Activated CD4-positive, alpha-beta T cell treated with anti-CD3 and anti-CD28 coated beads, Interleukin-2, amount 50 U/mL, for 4 hours (primary cell): ENCODE measurements around the gene TLK2.
"Not testable (repeated sequence)": the region's sequence is repeated elsewhere in the genome, so short reads cannot be mapped to it uniquely, and the experiment has no call there.

Source experiments
- DNase-seq, 2 experiments: peaks; one replicate each; pipeline ENCODE4 v3.0.0-alpha.2; 2020

The TLK2 gene

DNA sequence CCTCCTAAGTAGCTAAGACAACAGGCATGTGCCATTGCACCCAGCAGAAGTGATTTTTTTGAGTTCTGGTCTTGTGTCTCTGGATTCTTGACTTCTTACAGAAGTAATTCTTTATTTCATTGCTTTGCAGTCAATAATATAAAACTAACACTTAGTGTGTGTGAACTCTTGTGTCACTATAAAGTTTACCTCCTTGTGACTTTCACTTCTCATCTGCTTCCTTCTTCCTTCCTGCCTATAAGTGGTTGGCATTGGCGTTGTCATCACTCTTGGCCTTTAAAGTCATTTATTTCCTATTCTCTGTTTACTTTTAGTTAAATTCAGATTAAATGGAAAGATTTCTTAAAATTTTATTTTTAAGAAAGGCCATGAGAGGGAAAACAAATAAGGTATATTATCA is 12.4 kb downstream of the TLK2 start:
- DNase-seq = not testable (repeated sequence)

DNA sequence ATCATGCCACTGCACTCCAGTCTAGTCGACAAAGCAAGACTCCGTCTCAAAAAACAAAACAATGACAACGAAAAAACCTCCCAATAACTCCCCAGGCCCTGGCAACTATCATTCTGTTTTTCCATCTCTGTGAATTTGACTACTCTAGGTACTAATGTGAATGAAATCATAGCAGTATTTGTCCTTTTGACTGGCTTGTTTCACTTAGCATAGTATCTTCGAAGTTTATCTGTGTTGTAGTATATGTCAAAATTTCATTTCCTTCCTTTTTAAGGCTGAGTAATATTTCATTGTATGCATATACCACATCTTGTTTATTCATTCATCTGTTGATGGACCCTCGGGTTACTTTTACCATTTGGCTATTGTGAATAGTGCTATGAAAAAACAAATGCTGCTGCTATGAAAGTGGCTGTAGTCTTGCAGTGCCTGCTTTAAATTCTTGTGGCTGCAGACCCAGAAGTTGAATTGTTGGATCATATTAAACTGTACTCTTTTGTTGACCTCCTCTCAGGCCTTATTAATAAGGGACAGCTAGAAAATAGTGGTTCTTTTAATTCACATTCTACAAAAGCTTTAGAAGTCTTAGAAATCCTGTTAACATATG is 14.5 kb downstream of the TLK2 start:
- not testable (repeated sequence) for DNase-seq

DNA sequence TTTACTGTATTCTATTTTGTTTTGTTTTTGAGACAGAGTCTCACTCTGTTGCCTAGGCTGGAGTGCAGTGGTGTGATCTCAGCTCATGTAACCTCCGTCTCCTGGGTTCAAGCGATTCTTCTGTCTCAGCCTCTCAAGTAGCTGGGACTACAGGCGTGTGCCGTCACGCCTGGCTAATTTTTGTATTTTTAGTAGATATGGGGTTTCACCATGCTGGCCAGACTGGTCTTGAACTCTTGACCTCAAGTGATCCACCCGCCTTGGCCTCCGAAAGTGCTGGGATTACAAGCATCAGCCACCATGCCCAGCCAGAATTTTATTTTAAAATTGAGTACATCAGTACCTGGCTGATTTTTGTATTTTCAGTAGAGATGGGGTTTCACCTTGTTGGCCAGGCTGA is 15.4 kb downstream of the TLK2 start:
- not testable (repeated sequence) for DNase-seq

DNA sequence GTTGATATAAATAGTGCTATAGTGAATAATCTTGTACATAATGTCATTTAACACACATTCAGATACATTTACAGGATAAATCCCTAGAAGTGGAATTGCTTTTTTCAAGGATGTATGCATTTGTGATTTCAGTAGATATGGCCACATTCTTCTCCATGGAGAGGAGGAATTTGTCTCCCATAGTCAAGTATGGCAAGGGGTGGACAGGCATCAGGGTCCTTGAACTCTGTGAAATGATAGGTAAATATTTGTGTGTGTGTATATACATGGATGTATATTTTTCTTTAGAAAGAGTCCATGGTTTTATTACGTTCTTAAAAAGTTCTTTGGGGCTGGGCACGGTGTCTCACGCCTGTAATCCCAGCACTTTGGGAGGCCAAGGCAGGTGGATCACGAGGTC is 17.7 kb downstream of the TLK2 start:
- not testable (repeated sequence) for DNase-seq

DNA sequence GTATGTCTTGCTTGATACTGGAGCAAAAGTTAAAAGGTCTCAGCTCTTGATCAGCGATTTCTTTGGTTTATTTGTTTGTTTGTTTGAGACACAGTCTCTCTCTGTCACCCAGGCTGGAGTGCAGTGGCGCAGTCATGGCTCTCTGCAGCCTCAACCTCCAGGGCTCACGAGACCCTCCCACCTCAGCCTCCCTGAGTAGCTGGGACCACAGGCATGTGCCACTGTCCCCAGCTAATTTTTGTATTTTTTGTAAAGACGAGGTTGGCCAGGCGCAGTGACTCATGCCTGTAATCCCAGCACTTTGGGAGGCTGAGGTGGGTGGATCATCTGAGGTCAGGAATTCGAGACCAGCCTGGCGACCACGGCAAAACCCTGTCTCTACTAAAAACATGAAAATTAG is 20.2 kb downstream of the TLK2 start:
- DNase-seq = not testable (repeated sequence)

DNA sequence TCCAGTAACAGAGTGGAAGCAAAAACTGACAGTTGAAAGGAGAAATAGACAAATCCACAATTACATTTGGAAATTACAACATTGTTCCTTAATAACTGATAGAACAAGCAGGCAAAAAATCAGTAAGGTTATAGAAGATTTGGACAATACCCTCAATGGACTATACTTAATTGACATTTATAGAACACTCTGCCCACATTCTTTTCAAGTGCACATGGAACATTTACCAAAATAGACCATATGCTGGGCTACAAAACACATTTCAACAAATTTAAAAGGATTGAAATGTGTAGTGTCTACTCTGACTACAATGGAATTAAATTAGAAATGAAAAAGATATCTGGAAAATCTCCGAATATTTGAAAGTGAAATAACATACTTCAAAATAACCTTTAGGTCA is 21.8 kb downstream of the TLK2 start:
- not testable (repeated sequence) for DNase-seq

DNA sequence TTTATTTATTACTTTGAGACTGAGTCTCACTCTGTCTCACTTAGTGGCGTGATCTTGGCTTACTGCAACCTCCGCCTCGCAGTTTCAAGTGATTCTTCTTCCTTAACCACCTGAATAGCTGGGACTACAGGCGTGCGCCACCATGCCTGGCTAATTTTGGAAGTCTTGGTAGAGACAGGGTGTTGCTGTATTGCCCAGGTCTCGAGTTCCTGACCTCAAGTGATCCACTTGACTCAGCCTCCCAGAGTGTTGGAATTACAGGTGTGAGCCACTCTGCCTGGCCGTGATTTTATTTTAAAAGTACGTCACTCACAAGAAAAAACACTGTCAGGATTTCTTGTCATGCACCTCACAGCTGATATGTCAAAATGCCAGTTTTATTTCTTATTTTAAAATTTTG is 26.2 kb downstream of the TLK2 start:
- DNase-seq = not testable (repeated sequence)

DNA sequence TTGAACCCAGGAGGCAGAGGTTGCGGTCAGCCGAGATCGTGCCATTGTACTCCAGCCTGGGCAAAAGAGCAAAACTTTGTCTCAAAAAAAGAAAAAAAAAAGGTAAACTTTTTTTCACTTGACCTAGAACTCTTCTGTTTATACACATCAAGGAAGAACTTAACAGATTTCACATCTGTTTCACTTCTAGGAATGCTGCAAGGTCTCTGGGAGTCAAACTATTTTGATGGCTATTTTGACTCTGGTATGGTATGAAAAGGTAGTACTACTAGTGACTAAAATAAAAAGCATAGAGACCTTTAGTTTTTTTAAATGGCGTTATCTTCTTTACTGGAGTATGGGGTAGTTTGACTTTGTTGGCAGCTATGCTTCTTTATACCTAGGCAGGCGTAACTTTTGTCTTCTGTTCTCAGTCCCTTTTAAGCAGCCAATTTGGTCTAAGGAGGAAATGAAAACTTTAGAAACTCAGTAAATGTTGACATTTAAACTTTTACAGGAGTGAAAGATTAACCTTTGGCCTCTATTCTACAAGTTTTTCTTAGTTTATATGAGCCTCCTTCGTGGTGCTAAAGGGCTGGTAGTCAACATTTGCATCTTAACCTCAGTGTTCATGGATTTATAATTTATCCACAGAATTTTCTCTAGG is 28.7 kb downstream of the TLK2 start:
- DNase-seq = not testable (repeated sequence)

DNA sequence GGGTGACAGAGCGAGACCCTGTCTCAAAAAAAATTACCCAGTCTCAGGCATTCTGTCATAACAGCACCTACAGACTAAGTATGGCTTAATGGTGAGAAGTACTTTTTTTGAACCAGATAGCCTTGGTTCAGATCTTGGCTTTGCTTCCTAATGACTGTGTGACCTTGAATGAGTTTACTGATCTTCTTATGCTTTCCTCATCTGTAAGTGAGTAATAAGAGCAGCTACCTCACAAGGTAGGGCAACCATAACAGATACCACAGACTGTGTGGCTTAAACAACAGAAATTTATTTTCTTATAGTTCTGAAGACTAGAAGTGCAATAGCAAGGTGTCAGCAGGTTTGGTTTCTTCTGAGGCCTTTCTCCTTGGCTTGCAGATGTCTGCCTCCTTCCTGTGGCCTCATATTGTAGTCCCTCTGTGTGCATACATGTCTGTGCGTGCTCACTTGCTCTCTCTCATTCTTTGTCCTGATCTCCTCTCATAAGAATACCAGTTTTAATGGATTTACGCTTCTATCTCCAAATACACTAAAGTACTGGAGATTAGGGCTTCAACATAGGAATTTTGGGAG is 31.7 kb downstream of the TLK2 start:
- DNase-seq = not testable (repeated sequence)

DNA sequence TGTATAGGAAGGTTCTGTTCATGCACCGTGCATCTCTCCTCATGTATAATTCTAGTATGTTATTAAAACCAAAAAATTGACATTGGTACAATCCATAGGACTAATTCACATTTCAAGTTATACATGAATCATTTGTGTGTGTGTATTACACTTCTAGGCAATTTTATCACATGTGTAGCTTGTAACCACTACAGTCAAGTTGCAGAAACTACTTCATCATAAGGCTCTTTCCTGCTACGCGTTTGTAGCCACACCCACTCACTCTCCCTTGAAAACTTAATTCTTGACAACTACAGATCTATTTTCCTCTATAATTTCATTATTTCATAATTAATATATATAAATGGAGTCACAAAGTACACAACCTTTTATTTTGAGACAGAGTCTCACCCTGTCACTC is 32.4 kb downstream of the TLK2 start:
- not testable (repeated sequence) for DNase-seq

DNA sequence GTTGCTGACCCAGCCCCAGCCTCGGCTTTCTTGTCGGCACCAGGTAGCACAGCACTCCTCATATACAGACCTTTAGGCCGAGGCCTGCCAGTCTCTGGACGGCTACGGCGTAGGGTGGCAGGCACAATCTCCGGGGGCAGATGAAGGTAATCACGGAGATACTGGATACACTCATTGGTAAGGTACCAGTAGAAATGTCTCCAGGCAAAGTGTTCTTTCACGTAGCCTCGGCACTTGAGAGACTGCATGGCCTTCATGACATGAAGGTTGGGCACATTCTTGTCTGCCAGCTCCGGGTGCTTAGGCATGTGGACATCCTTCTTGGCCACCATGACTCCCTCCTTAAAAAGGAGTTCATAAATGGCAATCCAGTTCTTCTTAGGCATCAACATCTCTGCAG is 37.8 kb downstream of the TLK2 start:
- not testable (repeated sequence) for DNase-seq

DNA sequence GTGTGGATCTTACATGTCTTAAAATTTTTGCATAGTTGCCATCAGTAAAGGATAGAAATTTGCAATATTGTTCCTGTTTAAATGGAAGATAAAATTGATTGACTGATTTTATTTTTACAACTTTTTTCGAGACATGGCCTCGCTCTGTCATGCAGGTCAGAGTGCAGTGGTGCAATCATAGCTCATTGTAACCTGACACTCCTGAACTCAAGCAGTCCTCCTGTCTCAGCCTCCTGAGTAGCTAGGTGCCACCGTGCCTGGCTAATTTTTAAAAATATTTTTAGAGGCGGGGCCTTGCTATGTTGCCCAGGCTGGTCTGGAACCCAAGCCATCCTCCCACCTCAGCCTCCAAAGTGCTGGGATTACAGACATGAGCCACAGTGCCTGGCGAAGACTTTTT is 42.7 kb downstream of the TLK2 start:
- not testable (repeated sequence) for DNase-seq

DNA sequence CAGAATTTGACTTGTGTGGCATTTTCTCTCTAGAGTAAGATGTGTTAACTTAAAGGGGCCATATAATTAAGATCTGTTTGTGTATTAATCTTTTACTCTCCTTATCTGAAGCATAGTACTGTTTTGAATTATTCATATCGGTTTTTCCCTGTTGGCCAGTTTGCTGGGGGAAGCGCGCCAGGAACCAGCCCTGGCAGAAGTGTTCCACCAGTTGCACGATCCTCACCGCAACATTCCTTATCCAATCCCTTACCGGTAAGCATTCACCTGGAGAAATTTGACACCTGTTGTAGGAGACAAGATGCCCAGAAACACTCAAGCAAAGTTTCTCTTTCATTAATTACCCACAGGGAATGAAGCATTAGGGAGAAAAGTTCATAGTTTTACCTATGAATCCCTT is 45.5 kb downstream of the TLK2 start:
- not testable (repeated sequence) for DNase-seq

DNA sequence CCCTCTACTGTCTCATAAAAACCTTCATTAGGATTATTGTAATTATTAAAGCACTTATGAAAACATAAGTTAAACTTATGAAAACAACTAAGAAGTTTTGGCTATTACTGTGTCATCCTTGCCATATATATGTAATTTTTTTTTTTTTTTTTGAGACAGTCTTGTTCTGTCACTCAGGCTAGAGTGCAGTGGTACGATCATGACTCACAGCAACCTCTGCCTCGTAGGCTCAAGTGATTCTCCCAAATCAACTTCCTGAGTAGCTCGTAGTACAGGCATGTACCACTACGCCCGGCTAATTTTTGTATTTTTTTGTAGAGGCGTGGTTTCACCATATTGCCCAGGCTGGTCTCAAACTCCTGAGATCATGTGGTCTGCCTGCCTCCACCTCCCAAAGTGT is 46.7 kb downstream of the TLK2 start:
- not testable (repeated sequence) for DNase-seq

DNA sequence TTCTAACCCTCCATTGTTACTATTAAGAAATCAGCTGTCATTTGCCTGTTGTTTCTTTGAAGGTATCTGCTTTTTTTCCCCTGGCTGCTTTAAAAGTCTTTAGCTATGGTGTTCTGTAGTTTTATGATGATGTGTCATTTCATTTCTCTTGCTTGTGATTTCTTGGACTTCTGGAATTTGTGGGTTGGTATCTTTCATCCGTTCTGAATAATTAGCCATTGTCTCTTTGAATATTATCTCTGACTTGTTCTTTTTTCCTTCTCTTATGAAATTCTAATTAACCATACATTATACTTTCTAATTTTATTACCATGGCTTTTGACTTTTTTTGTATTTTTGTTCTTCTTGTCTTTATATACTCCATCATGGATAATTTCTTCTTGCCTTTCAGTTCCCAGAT is 52.3 kb downstream of the TLK2 start:
- DNase-seq = not testable (repeated sequence)

DNA sequence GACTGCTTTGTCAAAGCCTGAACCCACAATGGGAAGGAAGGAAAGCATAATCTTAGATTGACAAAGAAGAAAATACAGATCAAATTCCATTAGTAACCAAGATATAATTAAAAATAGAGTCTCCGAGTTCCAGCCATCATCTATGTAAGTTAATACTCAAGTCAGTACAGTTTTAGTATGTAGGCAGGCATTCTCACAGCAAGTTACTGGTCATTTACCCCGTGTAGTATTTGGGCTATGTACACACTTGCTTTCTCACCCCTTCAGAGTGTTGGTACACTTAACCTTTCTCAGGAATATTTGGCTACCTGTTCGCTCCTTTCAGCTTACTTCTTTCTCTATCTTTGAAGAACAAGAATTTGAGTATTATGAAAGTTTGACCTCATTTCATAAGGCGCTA is 57.9 kb downstream of the TLK2 start:
- not testable (repeated sequence) for DNase-seq

DNA sequence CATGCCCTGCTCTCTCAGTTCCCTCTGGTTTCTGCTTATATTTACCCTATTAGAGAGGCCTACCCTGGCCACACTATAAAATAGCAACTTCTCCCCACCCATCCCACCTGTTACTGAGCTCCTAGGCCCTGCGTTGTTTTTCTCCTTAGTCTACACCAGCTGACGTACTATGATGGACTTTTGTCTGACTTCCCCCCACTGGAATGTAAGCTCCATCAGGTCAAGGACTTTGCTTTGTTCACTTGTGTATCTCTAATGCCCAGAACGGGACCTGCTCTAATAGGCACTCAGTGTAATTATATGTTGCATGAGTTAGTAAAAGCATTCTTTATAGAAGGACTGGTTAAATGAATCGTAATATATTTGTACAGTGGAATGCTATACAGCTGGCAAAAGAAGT is 62.4 kb downstream of the TLK2 start:
- DNase-seq = not testable (repeated sequence)

DNA sequence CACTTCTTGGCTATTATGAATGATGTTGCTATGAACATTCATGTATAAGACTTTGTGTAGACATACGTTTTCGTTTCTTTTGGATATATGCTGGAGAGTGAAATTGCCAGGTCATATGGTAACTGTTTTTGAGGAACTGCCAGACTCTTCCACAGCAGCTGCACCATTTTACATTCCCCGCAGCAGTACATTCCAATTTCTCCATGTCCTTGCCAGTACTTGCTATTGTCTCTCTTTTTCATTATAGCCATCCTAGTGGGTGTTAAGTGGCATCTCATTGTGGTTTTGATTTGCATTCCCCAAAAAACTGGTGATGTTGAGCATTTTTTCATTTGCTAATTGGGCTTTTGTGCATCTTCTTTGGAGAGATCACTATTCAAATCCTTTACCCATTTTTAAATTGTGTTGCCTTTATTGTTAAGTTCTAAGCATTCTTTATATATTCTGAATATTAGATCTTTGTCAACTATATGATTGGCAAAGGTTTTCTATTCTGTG is 64.7 kb downstream of the TLK2 start:
- DNase-seq = not testable (repeated sequence)

DNA sequence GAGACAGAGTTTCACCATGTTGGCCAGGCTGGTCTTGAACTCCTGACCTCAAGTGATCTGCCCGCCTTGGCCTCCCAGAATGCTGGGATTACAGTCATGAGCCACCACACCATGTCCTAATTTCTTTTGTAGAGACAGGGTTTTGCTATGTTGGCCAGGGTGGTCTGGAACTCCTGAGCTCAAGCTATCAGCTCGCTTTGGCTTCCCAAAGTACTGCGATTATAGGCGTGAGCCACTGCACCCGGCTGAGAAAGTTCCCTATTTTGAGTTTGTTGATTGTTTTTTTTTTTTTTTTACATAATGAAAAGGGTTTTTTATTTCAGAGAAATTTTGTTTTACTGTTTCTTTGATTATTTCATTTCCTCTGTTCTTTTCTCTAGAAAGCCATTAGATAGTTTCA is 67.4 kb downstream of the TLK2 start:
- not testable (repeated sequence) for DNase-seq

DNA sequence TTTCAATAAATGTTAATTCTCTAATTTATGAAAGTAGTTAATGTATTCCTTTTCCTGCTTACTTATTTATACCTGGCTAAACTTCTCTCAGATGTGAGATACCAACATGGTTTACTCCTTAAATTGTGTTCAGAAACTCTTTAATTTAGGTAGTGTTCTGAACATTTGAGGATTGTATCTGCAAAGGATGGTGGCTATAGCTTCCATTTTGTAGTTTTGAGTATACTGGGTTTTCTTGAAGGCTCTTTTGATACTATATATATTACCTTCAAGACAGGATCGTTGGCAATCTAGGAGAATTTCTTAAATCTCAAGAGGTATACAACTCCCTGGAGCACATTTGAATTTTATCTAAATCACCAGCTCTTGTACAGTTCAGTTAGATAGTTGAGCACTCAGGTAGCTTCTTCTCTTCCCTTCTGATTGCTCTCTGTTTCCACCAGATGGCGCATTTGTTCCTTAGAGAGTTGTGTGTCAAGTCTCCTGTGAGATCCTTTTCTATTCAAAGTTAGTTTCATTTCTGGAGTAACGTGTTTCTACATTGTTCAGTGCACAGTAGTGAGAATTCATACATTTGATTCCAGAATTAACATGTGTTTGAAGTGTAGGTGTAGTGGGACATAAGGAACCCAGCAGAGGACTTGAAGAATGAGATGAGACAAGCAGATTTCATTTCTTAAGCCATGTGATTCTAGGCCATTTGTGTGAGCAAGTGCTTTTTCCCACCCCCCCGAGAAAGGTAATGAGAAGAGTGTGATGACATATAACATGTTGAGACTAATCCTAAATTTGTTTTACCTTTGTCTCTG is 74.4 kb downstream of the TLK2 start:
- peak; percentile 4 to 6 for DNase-seq

DNA sequence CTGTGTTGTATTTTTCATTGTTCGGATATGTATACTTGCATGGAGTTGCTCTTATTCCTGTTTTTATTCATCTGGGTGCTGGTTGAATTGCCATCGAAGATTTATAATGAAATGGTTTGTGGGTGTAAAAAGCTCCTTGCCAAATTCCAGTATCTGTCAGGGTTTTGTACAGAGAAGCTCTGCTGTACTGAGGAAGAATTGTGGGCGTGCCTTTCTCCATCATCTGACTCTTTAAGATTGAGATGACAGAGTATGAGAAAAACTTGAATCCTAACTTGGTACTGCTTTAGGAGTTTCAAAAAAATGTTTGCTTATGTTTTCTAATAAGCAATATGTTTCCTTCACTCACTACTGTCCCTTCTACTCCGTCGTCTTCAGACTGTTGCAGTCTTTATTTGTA is 78.9 kb downstream of the TLK2 start:
- not testable (repeated sequence) for DNase-seq

DNA sequence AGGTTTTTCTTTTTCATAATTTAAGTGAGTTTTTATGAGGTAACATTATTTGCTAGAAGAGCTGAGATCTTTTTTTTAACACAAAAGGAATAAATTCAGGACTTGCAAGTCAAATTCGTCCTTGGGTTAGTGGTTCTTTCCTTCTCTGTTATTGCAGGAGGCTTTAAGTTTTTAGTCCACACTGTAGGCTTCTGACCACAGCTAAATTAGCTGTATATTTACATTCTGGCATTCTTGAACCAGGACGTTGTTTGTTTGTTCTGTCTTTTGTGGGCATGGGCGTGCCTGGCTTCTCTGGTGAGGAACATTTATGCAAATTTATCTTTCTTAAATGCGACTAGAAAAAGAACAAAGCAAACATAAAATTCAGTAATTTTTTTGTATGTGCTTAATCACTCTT is 80.3 kb downstream of the TLK2 start:
- DNase-seq = not testable (repeated sequence)

DNA sequence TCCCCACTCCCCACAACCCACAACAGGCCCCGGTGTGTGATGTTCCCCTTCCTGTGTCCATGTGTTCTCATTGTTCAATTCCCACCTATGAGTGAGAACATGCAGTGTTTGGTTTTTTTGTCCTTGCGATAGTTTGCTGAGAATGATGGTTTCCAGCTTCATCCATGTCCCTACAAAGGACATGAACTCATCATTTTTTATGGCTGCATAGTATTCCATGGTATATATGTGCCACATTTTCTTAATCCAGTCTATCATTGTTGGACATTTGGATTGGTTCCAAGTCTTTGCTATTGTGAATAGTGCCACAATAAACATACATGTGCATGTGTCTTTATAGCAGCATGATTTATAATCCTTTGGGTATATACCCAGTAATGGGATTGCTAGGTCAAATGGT is 82.3 kb downstream of the TLK2 start:
- not testable (repeated sequence) for DNase-seq
